Measurements from ENCODE around the gene NR2C2AP.
"Not testable (repeated sequence)": the region's sequence is repeated elsewhere in the genome, so short reads cannot be mapped to it uniquely, and the experiment has no call there.

The NR2C2AP gene

GRCh38 chr19:19181488-19181998 lies 21.7 kb downstream of the NR2C2AP start:
- DNase-seq (ENCODE audit: low spot score): no peak

- DNase-seq (ENCODE audit: low spot score): no peak
These were observed 23.4 kb downstream of the NR2C2AP start for GRCh38 chr19:19179548-19180441.

GRCh38 chr19:19176950-19177349 lies 26.3 kb downstream of the NR2C2AP start:
- DNase-seq (ENCODE audit: low spot score): no peak

- DNase-seq (ENCODE audit: low spot score): not testable (repeated sequence)
These were observed 30.0 kb downstream of the NR2C2AP start for GRCh38 chr19:19173243-19173642.

- DNase-seq (ENCODE audit: low spot score): no peak
These were observed 31.2 kb downstream of the NR2C2AP start for GRCh38 chr19:19171821-19172532.

- no peak for DNase-seq (ENCODE audit: low spot score)
These were observed 32.1 kb downstream of the NR2C2AP start for GRCh38 chr19:19170873-19171672.

- DNase-seq (ENCODE audit: low spot score): peak; percentile 95
These were observed 33.0 kb downstream of the NR2C2AP start, which contains the start of gene MEF2B for GRCh38 chr19:19170053-19170872. Gene MEF2B (minus strand): TSS chr19:19170263. CDS start chr19:19150735, 19,528 bp downstream.

GRCh38 chr19:19169236-19170052 lies 33.8 kb downstream of the NR2C2AP start:
- no peak for DNase-seq (ENCODE audit: low spot score)

- DNase-seq (ENCODE audit: low spot score): no peak
These were observed 35.6 kb downstream of the NR2C2AP start for GRCh38 chr19:19167612-19168011.

GRCh38 chr19:19165396-19165795 lies 37.8 kb downstream of the NR2C2AP start:
- DNase-seq (ENCODE audit: low spot score): no peak

GRCh38 chr19:19162495-19162894 lies 40.7 kb downstream of the NR2C2AP start:
- no peak for DNase-seq (ENCODE audit: low spot score)

GRCh38 chr19:19160461-19161035 lies 42.7 kb downstream of the NR2C2AP start:
- no peak for DNase-seq (ENCODE audit: low spot score)

GRCh38 chr19:19159534-19159933 lies 43.7 kb downstream of the NR2C2AP start:
- DNase-seq (ENCODE audit: low spot score): no peak

- no peak for DNase-seq (ENCODE audit: low spot score)
These were observed 45.4 kb downstream of the NR2C2AP start for GRCh38 chr19:19157808-19158207.

- no peak for DNase-seq (ENCODE audit: low spot score)
These were observed 47.6 kb downstream of the NR2C2AP start for GRCh38 chr19:19155495-19156219.

- no peak for DNase-seq (ENCODE audit: low spot score)
These were observed 48.3 kb downstream of the NR2C2AP start for GRCh38 chr19:19154768-19155494.

GRCh38 chr19:19152668-19153384 lies 50.4 kb downstream of the NR2C2AP start:
- DNase-seq (ENCODE audit: low spot score): no peak

GRCh38 chr19:19151418-19151817 lies 51.8 kb downstream of the NR2C2AP start:
- DNase-seq (ENCODE audit: low spot score): no peak

Measured in AG20443 (cell line).